ENCODE measurements around the gene AP3D1.
"Not testable (repeated sequence)": the region's sequence is repeated elsewhere in the genome, so short reads cannot be mapped to it uniquely, and the experiment has no call there.

The AP3D1 gene

DNA sequence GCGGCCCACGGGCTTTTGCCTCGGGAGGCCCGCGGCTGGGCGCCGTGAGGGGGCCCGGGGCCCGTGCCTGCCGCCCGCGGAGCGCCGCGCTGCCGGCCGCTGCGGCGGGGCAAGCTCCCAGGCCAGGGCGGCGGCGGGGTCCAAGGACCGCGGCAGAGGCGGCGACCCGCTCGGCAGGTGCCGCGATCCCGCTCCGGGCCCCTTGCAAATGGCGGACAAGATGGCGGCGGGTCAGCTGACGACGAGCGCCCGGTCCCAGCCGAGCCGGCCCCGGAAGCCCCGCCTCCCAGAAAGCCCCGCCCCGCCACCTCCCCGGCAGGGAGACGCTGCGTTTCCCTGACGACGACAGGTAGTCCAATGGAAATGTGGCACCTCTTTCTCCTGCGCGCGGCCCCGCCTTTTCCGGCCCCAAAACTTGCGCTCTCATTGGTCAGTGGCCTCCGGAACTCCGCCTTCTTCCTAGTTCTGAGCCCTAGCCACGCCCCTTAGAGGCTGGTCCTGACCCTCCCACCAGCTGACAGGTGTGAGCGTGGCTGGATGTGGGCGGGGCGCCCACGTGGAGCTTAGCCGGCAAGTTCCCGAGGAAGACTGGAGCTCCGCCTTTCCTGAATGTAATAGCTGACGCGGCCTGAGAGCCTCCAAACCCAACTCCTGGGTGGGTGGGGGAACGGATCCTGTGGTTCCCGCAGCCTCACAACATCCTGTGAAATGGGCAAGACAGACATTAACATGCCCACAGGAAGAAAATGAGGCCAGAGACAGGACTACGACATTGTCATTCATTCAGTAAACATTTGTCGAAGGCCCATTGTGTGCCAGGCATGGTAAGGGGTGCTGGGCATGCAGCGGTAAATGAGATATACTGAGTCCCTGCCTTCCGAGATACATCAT, at the start of gene AP3D1:
Gene AP3D1 (minus strand): TSS at position 228 of the 891 bp plus-strand sequence. CDS start 232 bp downstream, outside the sequence.
- peak; percentile 98 for DNase-seq

DNA sequence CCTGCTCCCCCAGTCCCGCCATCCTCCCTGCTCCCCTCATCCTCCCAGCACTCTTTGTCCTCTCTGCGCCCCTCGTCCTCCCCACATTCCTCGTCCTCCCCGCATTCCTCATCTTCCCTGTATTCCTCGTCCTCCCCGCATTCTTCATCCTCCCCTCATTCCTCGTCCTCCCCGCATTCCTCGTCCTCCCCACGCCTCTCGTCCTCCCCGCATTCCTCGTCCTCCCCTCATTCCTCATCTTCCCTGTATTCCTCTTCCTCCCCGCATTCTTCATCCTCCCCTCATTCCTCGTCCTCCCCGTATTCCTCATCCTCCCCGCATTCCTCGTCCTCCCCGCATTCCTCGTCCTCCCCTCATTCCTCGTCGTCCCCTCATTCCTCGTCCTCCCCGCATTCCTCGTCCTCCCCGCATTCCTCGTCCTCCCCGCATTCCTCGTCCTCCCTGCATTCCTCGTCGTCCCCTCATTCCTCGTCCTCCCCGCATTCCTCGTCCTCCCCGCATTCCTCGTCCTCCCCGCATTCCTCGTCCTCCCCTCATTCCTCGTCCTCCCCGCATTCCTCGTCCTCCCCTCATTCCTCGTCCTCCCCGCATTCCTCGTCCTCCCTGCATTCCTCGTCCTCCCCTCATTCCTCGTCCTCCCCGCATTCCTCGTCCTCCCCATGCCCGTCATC, 49.4 kb upstream of the AP3D1 start:
- not testable (repeated sequence) for DNase-seq

DNA sequence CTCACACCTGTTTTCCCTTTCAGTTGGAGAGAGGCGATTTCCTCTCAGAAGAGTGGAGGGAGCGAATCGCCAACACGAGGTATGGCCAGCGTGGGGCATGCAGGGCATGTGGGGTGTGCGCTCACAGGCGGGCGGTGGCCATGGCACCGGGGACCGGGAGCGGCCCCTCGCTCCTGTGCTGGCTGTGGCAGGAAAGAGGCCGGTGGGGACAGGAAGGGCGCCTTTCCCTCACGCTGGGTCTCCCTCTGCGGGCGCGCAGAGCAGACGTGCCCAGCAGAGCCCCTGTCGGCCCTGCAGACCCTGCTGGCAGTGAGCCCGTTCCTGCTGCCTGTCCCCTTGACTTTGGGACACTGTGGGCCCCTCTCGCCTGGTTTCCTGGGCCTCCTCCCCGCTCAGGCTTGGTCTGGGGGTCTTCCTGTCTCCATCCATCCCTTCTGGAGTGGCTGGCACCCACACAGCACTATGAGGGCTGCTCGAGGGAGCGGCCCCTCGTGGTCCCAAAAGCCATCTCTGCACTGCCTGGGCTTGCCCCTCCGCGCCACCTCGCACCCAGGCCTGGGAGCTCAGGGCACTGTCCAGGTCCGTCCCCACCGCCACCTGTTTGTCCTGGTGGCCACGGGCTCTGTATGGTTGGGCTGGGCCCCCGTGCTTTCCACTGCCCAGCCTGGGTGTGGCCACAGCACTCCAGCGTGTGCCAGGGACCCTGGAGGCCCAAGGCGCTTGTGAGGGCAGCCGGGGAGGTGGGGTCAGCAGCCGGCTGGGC, 48.7 kb upstream of the AP3D1 start:
- DNase-seq = no peak

DNA sequence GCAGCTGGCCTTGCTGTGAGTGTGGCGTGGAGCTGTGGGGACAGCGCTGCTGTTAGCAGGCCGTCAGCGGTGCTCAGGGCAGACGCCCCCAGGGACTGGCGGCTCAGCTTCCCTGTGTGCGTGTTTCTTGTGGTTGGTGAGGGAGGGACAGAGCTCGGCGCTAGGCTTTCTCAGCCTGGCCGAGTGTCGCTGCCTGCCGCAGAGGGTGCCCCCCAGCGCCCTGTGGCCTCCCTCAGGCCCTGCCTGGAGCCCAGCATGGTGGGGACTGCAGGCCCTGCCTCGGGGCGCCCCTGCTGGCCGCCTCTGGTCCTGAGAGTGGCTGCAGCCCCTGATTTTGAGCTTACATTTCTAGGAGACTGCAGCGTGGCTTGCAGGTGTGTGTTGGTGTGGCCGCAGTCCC, 47.8 kb upstream of the AP3D1 start:
- no peak for DNase-seq

DNA sequence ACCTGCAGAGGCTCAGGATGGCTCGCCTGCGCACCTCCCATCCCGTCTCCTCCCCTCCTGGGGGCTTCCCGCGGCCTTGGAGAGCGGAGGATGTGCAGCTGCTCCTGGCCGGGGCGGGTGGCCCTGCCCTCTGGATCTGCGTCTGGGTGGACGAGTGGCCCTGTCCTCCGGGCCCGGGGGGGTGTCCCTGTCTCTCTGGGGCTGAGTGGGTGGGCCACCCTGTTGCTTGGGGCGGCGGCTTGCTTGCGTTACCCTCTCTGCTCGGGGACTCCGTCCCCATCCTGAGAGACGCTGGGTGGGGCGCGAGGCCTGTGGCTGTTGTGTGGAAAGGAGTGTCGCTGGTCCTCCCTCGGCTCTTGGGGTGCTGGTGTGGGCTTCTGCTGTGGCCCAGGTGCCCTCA, 47.0 kb upstream of the AP3D1 start:
- DNase-seq = no peak

DNA sequence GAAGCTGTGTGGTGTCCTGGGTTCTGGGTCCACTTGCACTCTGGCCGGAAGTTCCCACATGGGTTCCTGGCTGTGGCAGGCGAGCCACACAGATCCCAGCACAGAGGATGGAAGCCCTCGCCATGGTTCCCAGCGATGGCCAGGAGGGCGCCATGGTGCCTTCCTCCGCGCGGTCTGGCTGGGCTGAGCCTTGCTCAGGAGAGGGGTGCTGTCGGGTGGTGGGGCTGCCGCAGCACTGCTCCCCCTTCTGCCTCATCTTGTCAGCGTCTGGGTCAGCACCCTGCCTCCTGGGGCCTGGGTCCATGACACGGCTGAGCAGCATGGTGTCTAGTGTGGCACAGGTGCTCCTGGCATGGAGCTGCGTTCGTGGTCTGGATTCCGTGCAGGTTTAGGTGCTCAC, 45.9 kb upstream of the AP3D1 start:
- no peak for DNase-seq

DNA sequence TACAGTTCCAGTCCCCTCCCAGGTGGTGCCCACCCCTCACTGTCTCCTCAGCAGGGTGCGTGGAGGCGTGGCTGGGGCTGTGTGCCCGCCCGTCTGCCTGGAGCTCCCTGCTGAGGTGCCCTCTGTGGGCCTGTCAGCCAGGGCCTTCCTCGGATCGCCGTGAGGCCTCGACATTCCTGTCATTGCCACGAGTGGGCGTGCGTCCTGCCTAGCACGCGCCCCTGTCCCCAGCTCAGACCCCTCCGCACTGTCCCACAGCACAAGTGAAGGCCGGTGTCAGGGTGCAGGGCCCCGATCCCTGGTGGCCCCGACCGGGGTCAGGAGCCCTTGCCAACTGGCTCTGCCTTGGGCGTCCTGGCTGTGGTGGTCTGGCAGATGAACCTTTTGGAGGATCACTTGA, 44.5 kb upstream of the AP3D1 start:
- no peak for DNase-seq

DNA sequence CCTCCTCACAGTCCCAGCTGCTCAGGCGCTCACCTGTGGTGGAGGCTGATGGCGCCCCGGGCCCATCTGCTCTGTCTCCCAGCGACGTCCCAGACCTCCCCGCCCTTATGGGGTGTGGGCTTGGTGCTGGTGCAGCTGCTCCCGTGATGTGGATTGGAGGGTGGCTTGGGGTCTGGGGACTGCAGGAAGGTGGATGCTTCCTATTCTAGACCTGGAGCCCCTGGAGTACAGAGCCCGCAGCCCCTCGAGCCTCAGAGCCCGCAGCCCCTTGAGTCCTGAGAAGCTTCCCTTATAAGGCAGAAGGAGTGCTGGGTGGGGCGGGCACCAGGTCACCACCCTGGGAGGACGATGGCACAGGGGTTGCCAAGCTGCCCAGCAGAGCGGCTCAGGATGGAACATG, 44.0 kb upstream of the AP3D1 start:
- no peak for DNase-seq

DNA sequence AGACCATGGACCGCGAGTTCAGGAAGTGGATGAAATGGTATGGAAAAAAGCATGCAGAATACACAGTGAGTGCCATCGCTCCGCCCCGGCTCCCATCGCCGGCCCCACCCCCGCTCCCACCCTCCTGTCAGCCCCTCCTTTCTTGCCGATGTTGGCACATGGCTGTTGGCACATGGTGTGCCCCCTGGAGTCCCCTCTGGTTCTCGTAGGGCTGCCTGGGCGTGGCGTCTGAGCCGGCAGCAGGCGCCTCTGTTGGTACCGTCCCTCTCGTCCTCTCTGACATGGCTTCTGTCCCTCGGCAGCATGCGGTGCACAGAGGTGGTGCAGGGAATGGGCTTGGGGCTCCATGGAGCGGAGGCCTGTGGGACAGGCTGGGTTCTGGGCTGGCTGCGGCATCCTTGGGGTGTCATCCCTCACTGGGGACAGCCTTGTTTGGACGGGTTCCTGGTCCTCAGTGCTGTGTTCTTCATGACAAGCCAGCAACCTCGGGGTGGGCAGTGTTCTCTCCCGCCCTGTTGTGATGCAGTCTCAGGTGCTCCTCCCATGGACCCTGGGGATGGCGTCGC, 43.2 kb upstream of the AP3D1 start:
- no peak for DNase-seq

DNA sequence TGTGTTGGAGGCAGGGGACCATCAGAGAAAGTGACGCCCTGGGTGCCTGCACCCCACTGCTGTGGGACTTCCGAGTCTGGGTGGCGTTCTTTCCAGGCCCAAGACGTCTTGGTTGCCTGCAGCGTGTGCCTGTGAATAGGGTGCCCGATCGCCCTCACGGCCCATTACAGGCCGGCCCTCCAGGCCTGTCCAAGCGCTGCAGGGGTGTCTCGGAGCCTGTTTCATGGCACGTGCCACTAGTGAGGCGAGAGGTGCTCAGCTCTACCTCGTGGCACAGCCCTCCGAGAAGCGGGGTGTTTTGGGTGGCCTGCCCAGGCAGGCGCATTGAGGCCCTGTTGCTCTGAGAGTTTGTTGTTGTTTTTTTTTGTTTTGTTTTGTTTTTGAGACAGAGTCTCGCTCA, 42.4 kb upstream of the AP3D1 start:
- DNase-seq = no peak

DNA sequence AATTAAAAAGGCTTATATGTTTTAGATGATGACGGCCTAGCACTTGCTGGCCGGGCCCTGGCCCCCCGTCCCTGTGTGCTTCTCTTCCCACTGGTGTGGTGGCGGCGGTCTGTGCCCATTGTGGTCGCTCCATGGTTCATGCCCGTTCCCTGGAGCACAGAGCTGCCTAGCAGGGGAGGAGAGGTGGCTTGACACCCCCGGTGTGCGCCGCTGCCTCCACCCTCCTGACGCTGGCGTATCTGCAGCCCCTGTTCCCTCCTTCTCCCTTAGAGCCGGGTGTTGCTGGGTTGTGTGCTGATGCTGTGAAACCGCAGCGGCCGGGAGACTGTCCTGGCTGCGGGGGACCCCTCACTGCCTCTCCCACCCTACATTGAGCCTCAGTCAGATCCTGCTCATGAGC, 41.5 kb upstream of the AP3D1 start:
- DNase-seq = no peak

DNA sequence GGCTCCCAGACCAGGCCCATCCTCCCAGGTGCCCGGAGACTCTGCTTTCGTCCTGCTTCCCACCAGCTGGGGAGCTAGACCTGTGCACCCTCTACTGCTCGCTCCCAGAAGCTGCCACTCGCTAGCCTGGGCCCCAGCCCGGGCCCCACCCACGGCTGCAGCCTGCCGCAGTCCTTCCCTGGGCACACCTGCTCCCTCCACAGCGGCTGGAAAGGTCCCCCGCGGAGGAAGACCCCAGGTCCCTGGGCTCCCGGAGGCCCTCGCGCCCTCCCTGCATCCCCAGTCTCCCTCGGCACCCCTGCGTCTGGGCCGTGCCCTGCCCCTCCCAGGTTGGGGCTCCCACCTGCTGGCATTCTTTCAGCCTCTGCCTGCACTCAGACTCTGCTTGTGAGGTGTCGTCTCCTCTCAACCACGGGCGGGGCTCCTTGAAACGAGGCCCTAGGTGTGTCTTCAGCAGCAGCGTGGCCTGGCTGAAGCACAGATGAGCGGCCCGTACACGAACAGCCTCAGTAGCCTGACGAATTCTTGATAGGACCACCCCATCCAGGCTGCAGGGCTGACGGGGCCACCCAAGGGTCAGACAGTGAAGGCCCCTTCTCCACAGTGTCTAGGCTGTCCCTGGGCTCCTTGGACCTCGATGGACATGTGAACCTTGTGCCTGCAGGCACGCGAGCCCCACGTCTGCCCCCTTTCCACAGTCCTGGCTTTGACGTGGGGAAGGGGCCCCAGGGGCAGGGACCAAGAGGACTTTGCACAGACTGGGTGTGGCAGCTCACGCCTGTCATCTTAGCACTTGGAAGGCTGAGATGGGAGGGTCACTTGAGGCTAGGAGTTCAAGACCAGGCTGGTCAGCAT, 40.3 kb upstream of the AP3D1 start:
- no peak for DNase-seq

DNA sequence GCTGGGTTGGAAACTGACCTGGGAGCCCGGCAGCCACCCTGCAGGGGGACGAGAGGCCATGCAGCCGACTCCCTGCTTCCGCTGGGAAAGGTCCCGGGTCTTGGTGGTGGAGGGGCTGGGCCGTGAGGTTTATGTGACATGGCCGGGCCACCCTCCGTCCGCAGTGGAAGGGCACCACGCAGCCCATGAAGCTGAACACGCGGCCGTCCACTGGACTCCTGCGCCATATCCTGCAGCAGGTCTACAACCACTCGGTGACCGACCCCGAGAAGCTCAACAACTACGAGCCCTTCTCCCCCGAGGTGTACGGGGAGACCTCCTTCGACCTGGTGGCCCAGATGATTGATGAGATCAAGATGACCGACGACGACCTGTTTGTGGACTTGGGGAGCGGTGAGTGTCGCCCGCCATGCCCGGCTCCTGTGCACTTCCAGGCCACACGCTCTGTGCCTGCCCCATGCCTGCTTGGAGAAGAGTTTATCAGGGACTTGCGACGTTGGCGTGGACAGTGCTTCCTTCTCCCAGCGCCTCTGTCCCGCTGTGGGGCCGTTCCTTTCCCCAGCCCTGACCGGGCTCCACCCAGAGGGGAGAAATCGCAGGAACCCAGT, 39.6 kb upstream of the AP3D1 start:
- no peak for DNase-seq

DNA sequence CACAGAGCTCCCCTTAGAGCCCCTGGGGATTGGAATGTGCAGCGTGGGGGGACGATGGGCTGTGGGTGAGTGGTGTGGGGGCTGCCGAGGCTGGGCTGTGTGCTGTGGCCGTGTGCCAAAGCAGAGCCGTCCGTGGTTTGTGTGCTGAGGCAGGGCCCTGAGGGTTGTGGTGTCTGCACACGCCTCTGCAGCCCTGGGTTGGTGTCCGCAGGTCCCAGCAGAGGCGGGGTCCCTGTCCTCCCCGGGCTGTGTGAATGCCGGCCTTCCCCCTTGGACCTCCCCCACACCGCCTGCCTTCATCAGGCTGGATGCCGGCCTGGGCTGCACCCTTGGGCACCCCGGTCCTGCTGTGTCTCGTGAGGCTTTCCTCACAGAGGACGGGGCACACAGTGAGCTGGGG, 38.5 kb upstream of the AP3D1 start:
- no peak for DNase-seq

DNA sequence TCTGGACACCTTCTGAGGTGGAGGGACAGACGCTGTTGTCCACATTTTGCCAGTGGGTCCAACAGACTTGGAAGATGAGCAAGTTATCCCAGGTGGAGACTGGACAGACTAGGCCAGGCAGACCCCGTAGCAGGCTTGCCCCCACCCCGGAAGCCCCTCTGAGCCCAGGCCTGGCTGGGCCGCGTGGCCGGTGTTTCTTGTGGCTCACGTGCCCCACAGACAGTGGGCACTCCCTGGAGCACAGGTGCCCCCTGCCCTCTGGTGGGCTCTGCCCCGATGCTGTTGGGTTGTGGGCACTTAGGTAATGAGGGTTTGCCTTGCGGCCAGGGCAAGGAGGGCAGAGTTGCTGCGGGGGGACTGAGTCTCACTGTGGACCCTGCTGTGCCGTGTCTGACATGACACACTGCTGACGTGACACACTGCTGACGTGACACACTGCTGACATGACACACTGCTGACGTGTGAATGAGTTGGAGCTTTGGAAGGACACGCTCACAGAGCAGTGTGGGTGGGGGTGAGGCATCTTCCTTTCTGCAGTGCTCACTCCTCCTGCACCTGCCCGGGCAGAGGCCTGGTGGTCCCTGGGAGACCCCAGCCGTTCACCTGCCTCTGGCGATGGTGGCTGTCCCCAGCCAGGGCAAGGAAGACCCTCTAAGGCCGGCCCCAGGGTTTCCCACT, 37.5 kb upstream of the AP3D1 start:
- DNase-seq = no peak

DNA sequence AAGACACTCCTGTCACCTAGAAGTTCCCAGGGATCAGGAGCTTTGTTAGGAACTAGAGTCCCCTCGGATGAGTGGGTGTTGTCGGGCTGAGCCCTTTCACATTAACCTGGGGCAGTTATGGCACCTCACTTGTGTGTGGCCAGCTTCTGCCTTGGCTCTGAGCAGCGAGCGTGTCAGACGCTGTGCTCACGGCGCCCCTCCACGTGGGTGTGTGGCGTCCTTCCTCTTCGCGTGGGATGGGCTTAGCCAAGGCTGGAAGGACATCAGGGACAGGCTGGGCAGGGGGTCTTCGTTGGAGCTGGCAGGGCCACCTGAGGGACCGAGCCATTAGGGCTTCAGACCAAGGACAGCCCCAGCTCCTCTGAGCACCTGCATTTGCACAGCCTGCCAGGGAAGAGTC, 35.8 kb upstream of the AP3D1 start:
- no peak for DNase-seq

DNA sequence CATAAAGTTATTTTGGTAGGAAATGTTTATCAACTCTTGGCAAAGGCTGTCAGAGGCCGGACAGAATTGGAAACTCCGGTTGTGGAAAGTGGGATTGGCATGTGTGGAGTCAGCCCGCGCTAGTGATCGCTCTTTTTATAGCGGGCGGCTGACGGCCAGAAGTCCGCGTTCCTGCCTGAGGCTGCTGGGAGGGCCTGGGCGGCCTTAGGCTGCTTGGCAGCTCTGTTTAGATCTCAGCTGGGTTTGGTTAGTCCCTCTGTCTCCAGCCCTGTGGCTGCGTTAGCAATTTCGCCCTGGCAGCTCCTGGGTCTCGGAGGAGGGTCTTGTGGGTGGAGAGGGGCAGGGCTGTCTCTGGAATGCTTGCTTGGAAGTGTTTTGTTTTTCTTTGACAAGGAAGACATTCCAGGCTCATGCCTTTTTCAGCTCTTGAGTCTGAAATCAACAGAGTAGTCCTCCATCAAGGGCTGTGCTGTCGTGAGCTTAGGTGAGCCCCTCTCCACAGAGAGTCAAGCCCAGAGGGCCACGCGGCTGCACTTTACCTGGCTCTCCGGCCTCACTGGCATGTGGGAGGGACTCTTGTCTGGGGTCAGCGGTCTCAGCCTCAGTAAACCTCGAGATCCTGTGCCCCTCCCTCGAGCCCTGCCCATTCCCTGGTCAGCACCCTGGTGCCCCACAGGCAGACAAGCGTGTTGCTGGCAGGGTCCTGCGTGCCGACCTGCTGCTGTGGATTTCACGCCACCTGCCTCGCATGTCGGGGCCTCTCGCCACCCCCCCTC, 34.9 kb upstream of the AP3D1 start:
- no peak for DNase-seq

DNA sequence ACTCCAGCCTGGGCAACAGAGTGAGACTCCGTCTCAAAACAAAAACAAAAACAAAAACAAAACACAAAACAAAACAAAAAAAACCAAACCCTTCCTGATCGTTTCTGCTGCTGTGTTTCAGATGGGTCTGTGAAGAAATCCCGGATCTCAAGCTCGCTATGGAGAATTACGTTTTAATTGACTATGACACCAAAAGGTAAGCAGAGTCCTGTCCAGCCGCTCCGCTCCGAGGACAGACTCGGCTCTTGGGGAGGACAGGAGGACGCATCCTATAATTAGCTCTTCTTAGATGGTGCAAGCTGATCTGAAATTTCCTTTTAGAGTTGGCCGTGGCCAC, 34.3 kb upstream of the AP3D1 start:
- DNase-seq = no peak

DNA sequence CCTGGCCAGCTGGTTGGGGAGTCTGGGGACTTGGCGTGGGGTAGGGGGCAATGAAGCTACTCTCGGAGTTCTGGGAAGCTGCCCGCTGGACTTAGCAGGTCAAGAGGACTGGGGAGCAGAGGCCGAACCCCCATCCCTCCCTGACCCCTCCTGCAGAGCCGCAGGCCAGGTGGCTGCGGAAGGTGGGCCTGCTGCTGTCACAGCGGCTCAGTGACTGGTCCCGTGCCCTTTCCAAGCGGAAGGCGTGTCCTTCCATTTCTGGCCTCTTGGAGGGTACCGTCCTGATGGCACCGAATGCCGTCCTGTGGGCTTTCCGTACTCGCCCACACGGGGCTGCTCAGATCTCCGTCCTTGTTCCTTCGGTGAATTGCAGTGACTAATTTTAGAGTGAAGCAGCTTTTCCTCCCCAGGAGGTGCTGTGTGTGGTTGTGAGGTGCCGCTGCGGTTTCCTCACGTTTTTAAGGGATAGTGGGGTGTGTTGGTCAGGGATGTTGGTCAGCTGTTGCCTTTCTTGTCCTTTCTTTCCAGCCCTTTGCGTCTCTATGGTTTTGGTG, 33.1 kb upstream of the AP3D1 start:
- DNase-seq = no peak

DNA sequence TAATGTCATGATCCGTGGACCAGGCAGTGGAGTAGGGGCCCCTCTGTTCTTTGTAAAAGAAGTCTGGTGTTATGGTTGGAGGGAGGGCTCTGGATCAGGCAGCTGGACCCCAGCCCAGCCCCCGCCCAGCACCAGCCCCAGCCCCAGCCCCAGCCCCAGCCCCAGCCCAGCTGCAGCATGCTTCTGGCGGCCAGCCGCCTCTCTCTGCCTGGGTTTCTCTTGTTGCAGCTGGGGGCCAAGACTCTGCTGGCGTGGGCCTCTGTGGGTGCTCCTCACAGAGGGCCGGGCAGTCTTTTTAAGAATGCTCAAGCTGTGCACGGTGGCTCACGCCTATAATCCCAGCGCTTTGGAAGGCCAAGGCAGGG, 30.2 kb upstream of the AP3D1 start:
- no peak for DNase-seq
